ENCODE results near the gene TFF1. TPM values are rescaled to one million over a fixed set of nuclear protein-coding genes. Genes with fewer than 3 reads are reported as not detected.

The TFF1 gene
- total RNA-seq, 1 experiment from 2014 or later = 2.2 TPM

- CTCF ChIA-PET = no interaction called here
- no peaks in the 10 kb centered on the region for H3K27me3 ChIP-seq (ENCODE audit: insufficient read depth, low read depth)
- H3K4me2 ChIP-seq = no peak overlapping the region
- no peaks in the 10 kb centered on the region for H3K79me2 ChIP-seq (ENCODE audit: low read depth)
- H3K27ac ChIP-seq = no peak overlapping the region
- H3K9me2 ChIP-seq (ENCODE audit: insufficient read depth) = no peaks in the 10 kb centered on the region
- no peaks in the 10 kb centered on the region for H3F3A ChIP-seq (ENCODE audit: insufficient read depth, low read depth)
- no peaks in the 10 kb centered on the region for H3K4me1 ChIP-seq (replicated peaks; ENCODE audit: insufficient read depth)
- no peak overlapping the region for H3K4me3 ChIP-seq
- POLR2A ChIA-PET (ENCODE audit: unreplicated experiment) = no interaction called here
- no peaks in the 10 kb centered on the region for H3K9me3 ChIP-seq (ENCODE audit: insufficient read depth, low read depth)
- H2AFZ ChIP-seq = no peak overlapping the region
- intact Hi-C loops (cut with micrococcal nuclease; ENCODE audit: unreplicated experiment) = no loop called here
- TF ChIP-seq EZH2 (IDR thresholded peaks at IDR 0.05; ENCODE audit: low read depth) (no peak), CTCF (conservative IDR thresholded peaks at IDR 0.05) (no peak)
- DNase-seq = no peak
- H4K20me1 ChIP-seq (ENCODE audit: insufficient read depth) = no peaks in the 10 kb centered on the region
- BruUV-seq (replicated peaks) = no TSS peak
- no peaks in the 10 kb centered on the region for H3K36me3 ChIP-seq (ENCODE audit: low read depth)
Observed at GRCh38 chr21:42320791-42321190, 45.5 kb downstream of the TFF1 start.

GRCh38 chr21:42319851-42320572, 46.3 kb downstream of the TFF1 start:
- H3F3A ChIP-seq (ENCODE audit: insufficient read depth, low read depth) = no peaks in the 10 kb centered on the region
- peak in 1 of 2 experiments; percentile 33 for DNase-seq
- H3K79me2 ChIP-seq (ENCODE audit: low read depth) = no peaks in the 10 kb centered on the region
- no peaks in the 10 kb centered on the region for H3K9me2 ChIP-seq (ENCODE audit: insufficient read depth)
- no peaks in the 10 kb centered on the region for H3K4me1 ChIP-seq (replicated peaks; ENCODE audit: insufficient read depth)
- no peak overlapping the region for H3K27ac ChIP-seq
- no peak overlapping the region for H3K4me2 ChIP-seq
- no peak overlapping the region for H3K4me3 ChIP-seq
- intact Hi-C loops (cut with micrococcal nuclease; ENCODE audit: unreplicated experiment) = no loop called here
- H3K36me3 ChIP-seq (ENCODE audit: low read depth) = no peaks in the 10 kb centered on the region
- POLR2A ChIA-PET (ENCODE audit: unreplicated experiment) = no interaction called here
- no peaks in the 10 kb centered on the region for H3K27me3 ChIP-seq (ENCODE audit: insufficient read depth, low read depth)
- no TSS peak for BruUV-seq (replicated peaks)
- TF ChIP-seq EZH2 (IDR thresholded peaks at IDR 0.05; ENCODE audit: low read depth) (no peak), CTCF (conservative IDR thresholded peaks at IDR 0.05) (no peak)
- no peaks in the 10 kb centered on the region for H3K9me3 ChIP-seq (ENCODE audit: insufficient read depth, low read depth)
- H2AFZ ChIP-seq = no peak overlapping the region
- no peaks in the 10 kb centered on the region for H4K20me1 ChIP-seq (ENCODE audit: insufficient read depth)
- CTCF ChIA-PET = no interaction called here

- Histone ChIP-seq H3K36me3 (ENCODE audit: low read depth) (no peaks in the 10 kb centered on the region), H3K27ac (no peak overlapping the region), H3K79me2 (ENCODE audit: low read depth) (no peaks in the 10 kb centered on the region), H2AFZ (no peak overlapping the region), H3K9me2 (ENCODE audit: insufficient read depth) (no peaks in the 10 kb centered on the region), H3K4me2 (no peak overlapping the region), H4K20me1 (ENCODE audit: insufficient read depth) (no peaks in the 10 kb centered on the region), H3K4me3 (no peak overlapping the region), H3K9me3 (ENCODE audit: insufficient read depth, low read depth) (no peaks in the 10 kb centered on the region), H3K27me3 (ENCODE audit: insufficient read depth, low read depth) (no peaks in the 10 kb centered on the region), H3F3A (ENCODE audit: insufficient read depth, low read depth) (no peaks in the 10 kb centered on the region), H3K4me1 (replicated peaks; ENCODE audit: insufficient read depth) (no peaks in the 10 kb centered on the region)
- DNase-seq = no peak
- TF ChIP-seq EZH2 (IDR thresholded peaks at IDR 0.05; ENCODE audit: low read depth) (no peak), CTCF (conservative IDR thresholded peaks at IDR 0.05) (no peak)
- BruUV-seq (replicated peaks) = no TSS peak
- CTCF ChIA-PET = no interaction called here
- intact Hi-C loops (cut with micrococcal nuclease; ENCODE audit: unreplicated experiment) = no loop called here
- POLR2A ChIA-PET (ENCODE audit: unreplicated experiment) = no interaction called here
Observed at GRCh38 chr21:42319376-42319775, 47.0 kb downstream of the TFF1 start.
